Right lobe of liver (tissue), 6 donors: Measurements from ENCODE around the gene ALS2CL. TPM values are rescaled to one million over a fixed set of nuclear protein-coding genes. Genes with fewer than 3 reads are reported as not detected.
A peak's percentile ranks its signal among the peaks of the same experiment; 100 is the strongest.

Experiments used
- ATAC-seq, 4 donors: fragments of 200-7000 bp; cut with Tn5 transposase; one replicate each; pipeline ENCODE4 v1.9.1; 2020; ENCODE audit warnings: mild to moderate bottlenecking in 4 of 4, moderate library complexity in 4 of 4
- DNase-seq, 3 donors: peaks; one replicate each; pipeline ENCODE4 v3.0.0-alpha.2; 2020
- H3K27ac ChIP-seq, 3 donors: fragments of 200-600 bp; one replicate each; pipeline ENCODE4 v1.8.0; 2022
- H3K27me3 ChIP-seq, 2 donors: fragments of 200-600 bp; one replicate each; pipeline ENCODE4 v1.8.0; 2022
- H3K36me3 ChIP-seq, 4 donors: fragments of 200-600 bp; sonication (generic) in 1 of 4; one replicate each; pipeline versions ENCODE4 v1.5.1 to v1.8.0; 2017 to 2022; ENCODE audit warnings: control low read depth in 1 of 4
- H3K4me1 ChIP-seq, 4 donors: fragments of 200-600 bp; sonication (generic) in 1 of 4; one replicate each; pipeline versions ENCODE4 v1.5.1 to v1.8.0; 2017 to 2022; ENCODE audit warnings: control low read depth in 1 of 4
- H3K4me3 ChIP-seq, 3 donors: fragments of 200-600 bp; one replicate each; pipeline ENCODE4 v1.8.0; 2022
- H3K9me3 ChIP-seq, 4 donors: fragments of 200-600 bp; sonication (generic) in 1 of 4; one replicate each; pipeline versions ENCODE4 v1.5.1 to v1.8.0; 2017 to 2022; ENCODE audit warnings: control low read depth in 1 of 4
- POLR2A ChIP-seq: fragments of 450-650 bp; IDR thresholded peaks from one replicate; pipeline ENCODE4 v1.6.1; 2017; ENCODE audit warnings: antibody characterized with exemption, mild to moderate bottlenecking
- WGBS: methylation state at CpG from one replicate; pipeline ENCODE4 v1.1.6; 2018; ENCODE audit warnings: low coverage, low lambda C conversion rate; ENCODE audit not compliant: insufficient coverage; ENCODE audit errors: missing lambda C conversion rate; 5-methylcytosine and 5-hydroxymethylcytosine counted together
- intact Hi-C, 2 donors: fragments of 100-400 bp; cut with DNase I; formaldehyde crosslinking; loops; one replicate each; pipeline versions ENCODE4 v1.11.2 to v1.14.1; 2022
- total RNA-seq, 6 experiments: library from RNA; depleted of rRNA in 2 of 6; stranded (reverse); fragments of >200 nt in 2 of 6; fragmentation: NEBNext Ultra II Directional in 3 of 6; extraction: Animal tissue kit (Norgen Biotek cat#: 25700) in 3 of 6; gene quantifications; one replicate each; pipeline versions ENCODE4 v1.1.0 to v1.2.4, GENCODE V29; 2016 to 2023
- TF ChIP-seq, protein P1 (sequence below), 4 donors: fragments of 200-600 bp in 3 of 4; fragments of 450-650 bp in 1 of 4; IDR thresholded peaks; one replicate each; pipeline versions ENCODE4 v1.5.1 to v1.8.0; 2016 to 2022; ENCODE audit warnings: antibody characterized with exemption in 4 of 4, mild to moderate bottlenecking in 2 of 4
- donor health status: DM: no; HTN: yes; CAD: no.
- donor health status: DM: no; HTN: no; CAD: no.
- donor health status: DM: no; HTN: no; CAD: no.
- donor health status: DM: no; HTN: yes; CAD: no.
- donor health status: DM: no; HTN: yes; CAD: no.

Gene ALS2CL
- total RNA-seq, 6 experiments from 2014 or later, result 12.3 to 19.1 (median 15.9) TPM

DNA sequence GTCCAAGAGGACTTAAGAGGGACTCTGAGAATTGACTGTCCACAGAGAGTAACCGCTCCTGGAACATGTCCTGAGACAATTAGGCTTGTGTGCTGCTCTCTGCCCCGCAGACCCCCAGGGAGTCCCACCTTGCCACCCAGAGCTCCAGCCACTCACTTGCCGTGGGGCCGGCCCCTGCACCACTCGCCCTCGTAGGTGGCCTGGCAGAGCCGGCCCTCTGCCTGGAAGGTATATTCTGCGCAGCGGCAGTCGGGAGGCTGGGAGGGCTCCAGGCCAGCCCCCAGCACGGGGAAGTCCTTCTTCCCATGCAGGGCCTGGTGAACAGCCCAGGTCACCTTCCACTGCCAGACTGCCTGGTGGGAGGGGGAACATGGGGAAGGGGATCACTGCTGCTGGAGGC is 10.5 kb downstream of the ALS2CL start:
- DNase-seq, result no peak
- no peak for ATAC-seq
- H3K36me3 ChIP-seq, result no peaks in the 10 kb centered on the region

DNA sequence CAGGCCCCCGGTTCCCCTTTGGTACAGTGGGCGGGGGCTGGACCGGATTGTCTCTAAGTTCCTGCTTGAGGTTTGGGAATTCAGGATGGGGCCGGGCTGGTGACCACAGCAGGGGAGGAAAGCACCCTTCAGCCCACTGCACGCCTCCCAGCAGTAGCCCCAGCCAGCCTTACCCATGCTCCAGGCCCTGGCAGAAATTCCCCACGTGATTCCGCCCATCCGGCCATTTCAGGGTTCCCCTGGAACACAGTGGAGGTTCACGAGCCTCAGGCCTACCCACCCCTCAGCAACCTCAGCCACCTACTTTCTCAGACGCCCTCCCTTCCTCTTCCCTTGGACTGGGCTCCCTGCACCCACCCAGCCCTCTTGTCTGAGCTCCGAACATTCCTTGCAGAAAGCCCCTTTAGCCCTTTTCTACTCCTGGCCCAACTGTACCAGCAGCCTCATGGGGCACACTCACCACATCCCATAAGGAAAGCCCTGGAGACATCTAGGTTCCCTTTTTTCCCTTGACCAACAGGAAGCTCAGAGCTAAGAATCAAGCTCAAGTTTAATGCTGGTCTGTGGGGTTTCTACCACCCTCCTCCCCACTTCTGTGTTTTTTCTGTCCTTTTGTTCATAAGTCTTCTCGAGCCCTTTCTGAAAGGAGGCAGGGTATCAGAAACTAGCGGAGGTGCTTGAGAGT is 11.5 kb downstream of the ALS2CL start:
- Histone ChIP-seq H3K4me1 (no peaks in the 10 kb centered on the region), H3K9me3 (no peaks in the 10 kb centered on the region), H3K36me3 (no peaks in the 10 kb centered on the region), H3K27ac (no peak overlapping the region), H3K27me3 (no peaks in the 10 kb centered on the region), H3K4me3 (no peak overlapping the region)
- no peak for TF ChIP-seq POLR2A
- TF ChIP-seq, protein P1, sequence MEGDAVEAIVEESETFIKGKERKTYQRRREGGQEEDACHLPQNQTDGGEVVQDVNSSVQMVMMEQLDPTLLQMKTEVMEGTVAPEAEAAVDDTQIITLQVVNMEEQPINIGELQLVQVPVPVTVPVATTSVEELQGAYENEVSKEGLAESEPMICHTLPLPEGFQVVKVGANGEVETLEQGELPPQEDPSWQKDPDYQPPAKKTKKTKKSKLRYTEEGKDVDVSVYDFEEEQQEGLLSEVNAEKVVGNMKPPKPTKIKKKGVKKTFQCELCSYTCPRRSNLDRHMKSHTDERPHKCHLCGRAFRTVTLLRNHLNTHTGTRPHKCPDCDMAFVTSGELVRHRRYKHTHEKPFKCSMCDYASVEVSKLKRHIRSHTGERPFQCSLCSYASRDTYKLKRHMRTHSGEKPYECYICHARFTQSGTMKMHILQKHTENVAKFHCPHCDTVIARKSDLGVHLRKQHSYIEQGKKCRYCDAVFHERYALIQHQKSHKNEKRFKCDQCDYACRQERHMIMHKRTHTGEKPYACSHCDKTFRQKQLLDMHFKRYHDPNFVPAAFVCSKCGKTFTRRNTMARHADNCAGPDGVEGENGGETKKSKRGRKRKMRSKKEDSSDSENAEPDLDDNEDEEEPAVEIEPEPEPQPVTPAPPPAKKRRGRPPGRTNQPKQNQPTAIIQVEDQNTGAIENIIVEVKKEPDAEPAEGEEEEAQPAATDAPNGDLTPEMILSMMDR (IDR thresholded peaks at IDR 0.05), result no peak
- intact Hi-C loops, result no loop called here
- no peak for ATAC-seq
- 76% methylated on average over 6 of the region's 13 CpGs for WGBS
- no peak for DNase-seq

More for the DNA sequence above, 10.5 kb downstream of the ALS2CL start:
- no peak overlapping the region for H3K27ac ChIP-seq
- H3K9me3 ChIP-seq, result no peaks in the 10 kb centered on the region
- no peaks in the 10 kb centered on the region for H3K27me3 ChIP-seq
- 100% methylated on average over 1 of the region's 11 CpGs for WGBS
- TF ChIP-seq POLR2A, result no peak
- TF ChIP-seq, protein P1 (IDR thresholded peaks at IDR 0.05), result no peak
- H3K4me1 ChIP-seq, result no peaks in the 10 kb centered on the region
- no peak overlapping the region for H3K4me3 ChIP-seq
- intact Hi-C loops, result no loop called here

DNA sequence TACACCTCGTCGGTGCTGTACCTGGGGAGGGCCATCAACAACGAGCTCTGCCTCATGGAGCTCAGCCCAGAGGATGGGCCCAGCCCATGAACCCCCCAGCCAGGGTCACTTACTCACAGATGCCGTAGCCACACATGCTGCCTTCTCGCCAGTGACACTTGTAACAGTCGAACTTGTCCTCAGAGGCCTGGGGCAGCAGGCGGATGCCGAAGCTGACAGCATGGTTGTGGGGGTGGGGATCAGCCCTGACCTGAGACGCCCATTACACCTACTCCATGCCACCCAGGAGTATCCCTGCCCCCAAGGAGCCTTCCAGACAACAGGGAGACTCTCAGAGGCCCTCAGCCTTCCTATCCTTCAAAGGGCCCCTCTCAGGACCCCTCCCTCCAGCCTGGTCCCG is 12.1 kb downstream of the ALS2CL start:
- no peaks in the 10 kb centered on the region for H3K27me3 ChIP-seq
- no peak for ATAC-seq
- no peaks in the 10 kb centered on the region for H3K4me1 ChIP-seq
- no peaks in the 10 kb centered on the region for H3K36me3 ChIP-seq
- H3K9me3 ChIP-seq, result no peaks in the 10 kb centered on the region
- no peak for DNase-seq
- no peak overlapping the region for H3K27ac ChIP-seq
- intact Hi-C loops, result no loop called here
- no peak overlapping the region for H3K4me3 ChIP-seq
- TF ChIP-seq POLR2A, result no peak
- TF ChIP-seq, protein P1 (IDR thresholded peaks at IDR 0.05), result no peak
- no CpG with 5 or more reads among the region's 10 CpGs for WGBS

DNA sequence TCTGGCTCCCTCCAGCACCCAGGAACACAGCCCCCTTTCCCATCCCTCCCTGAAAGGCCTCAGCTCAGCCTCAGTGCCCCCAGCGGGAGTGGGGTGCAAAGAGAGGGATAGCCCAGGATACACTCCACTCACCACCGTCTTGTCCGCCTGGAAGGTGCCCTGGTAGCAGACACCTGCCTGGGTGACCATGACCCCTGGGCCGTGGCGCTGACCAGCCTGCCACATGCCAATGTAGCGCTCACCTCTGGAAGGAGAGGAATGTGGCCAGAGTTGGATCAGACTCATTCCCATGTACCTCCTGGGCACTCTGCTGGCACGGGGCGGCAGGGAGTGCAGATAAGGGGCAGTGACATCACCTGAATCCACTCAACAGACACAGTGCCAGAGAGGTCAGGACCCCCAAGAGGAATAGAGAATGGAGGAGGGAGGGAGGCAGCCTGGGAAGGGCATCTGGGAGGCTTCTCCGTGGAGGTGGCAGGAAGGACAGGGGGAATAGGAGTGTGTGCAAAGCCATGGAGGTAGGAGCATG is 13.1 kb downstream of the ALS2CL start:
- WGBS, result 66% methylated on average over 4 of the region's 9 CpGs
- no peaks in the 10 kb centered on the region for H3K9me3 ChIP-seq
- peak in 2 of 4 donors; percentile 5 to 22 for ATAC-seq
- H3K27me3 ChIP-seq, result no peaks in the 10 kb centered on the region
- H3K27ac ChIP-seq, result no peak overlapping the region
- no peak for TF ChIP-seq POLR2A
- TF ChIP-seq, protein P1 (IDR thresholded peaks at IDR 0.05), result no peak
- intact Hi-C loops, result no loop called here
- H3K4me3 ChIP-seq, result no peak overlapping the region
- no peaks in the 10 kb centered on the region for H3K36me3 ChIP-seq
- H3K4me1 ChIP-seq, result peaks cover 0 to 7% (median 0%) of the 10 kb centered on the region in 4 donors
- no peak for DNase-seq
